CD4-positive, CD25-positive, alpha-beta regulatory T cell (primary cell): ENCODE measurements around the gene JAKMIP3. TPM values are rescaled to one million over a fixed set of nuclear protein-coding genes. Genes with fewer than 3 reads are reported as not detected.

Experiments used
- ATAC-seq, 2 donors: fragments of 150-1000 bp; cut with Tn5 transposase; one replicate each; pipeline ENCODE4 v1.10.0; 2021; ENCODE audit warnings: low read depth in 2 of 2, moderate number of reproducible peaks in 2 of 2, moderate library complexity in 1 of 2
- DNase-seq, 3 donors: peaks; one replicate each; pipeline versions ENCODE4 v3.0.0 to v3.0.0-alpha.2; 2012 to 2022; ENCODE audit warnings: mixed read lengths in 1 of 3
- H3K27ac ChIP-seq: one replicate; pipeline ENCODE4 v1.7.0; 2013; ENCODE audit warnings: mild to moderate bottlenecking, low read length; ENCODE audit not compliant: insufficient read depth, poor library complexity, severe bottlenecking
- H3K27me3 ChIP-seq: one replicate; pipeline ENCODE4 v1.7.0; 2013; ENCODE audit warnings: low read length; ENCODE audit not compliant: control insufficient read depth, insufficient read depth
- H3K36me3 ChIP-seq: one replicate; pipeline ENCODE4 v1.7.0; 2013; ENCODE audit warnings: mild to moderate bottlenecking, low read length, moderate library complexity; ENCODE audit not compliant: control insufficient read depth, insufficient read depth
- H3K4me1 ChIP-seq: 2 replicates; pipeline ENCODE4 v1.7.0; 2013; ENCODE audit warnings: mild to moderate bottlenecking, low read length; ENCODE audit not compliant: insufficient read depth, control insufficient read depth, poor library complexity, severe bottlenecking
- H3K4me3 ChIP-seq: one replicate; pipeline ENCODE4 v1.7.0; 2013; ENCODE audit warnings: low read depth, mild to moderate bottlenecking, low read length, moderate library complexity
- H3K9me3 ChIP-seq, 2 experiments: 1 replicate in 1 of 2; 2 replicates in 1 of 2; pipeline ENCODE4 v1.7.0; 2013; ENCODE audit warnings: low read length in 2 of 2, mild to moderate bottlenecking in 1 of 2, moderate library complexity in 1 of 2; ENCODE audit not compliant: control insufficient read depth in 2 of 2
- H3K27ac Mint-ChIP-seq, 3 donors: one replicate each; pipeline ENCODE4 v1.8.0; 2020 to 2022; ENCODE audit warnings: mild to moderate bottlenecking in 3 of 3, mixed read lengths in 3 of 3, moderate library complexity in 2 of 3
- H3K27me3 Mint-ChIP-seq: one replicate; pipeline ENCODE4 v1.8.0; 2022; ENCODE audit warnings: mild to moderate bottlenecking, mixed read lengths
- H3K36me3 Mint-ChIP-seq: one replicate; pipeline ENCODE4 v1.8.0; 2020; ENCODE audit warnings: mixed read lengths
- H3K4me1 Mint-ChIP-seq, 4 donors: one replicate each; pipeline ENCODE4 v1.8.0; 2020 to 2022; ENCODE audit warnings: mixed read lengths in 4 of 4, mild to moderate bottlenecking in 1 of 4
- H3K4me3 Mint-ChIP-seq, 4 donors: one replicate each; pipeline ENCODE4 v1.8.0; 2020 to 2022; ENCODE audit warnings: mild to moderate bottlenecking in 4 of 4, mixed read lengths in 4 of 4, moderate library complexity in 3 of 4
- H3K9me3 Mint-ChIP-seq, 7 donors: one replicate each; pipeline ENCODE4 v1.8.0; 2020 to 2022; ENCODE audit warnings: mixed read lengths in 7 of 7, mild to moderate bottlenecking in 3 of 7, moderate library complexity in 2 of 7
- polyA plus RNA-seq, 4 donors: library from polyadenylated mRNA; unstranded; fragments of 300-500 nt; fragmentation: Illumina TruSeq; gene quantifications; one replicate each; pipeline ENCODE4 v1.2.3, GENCODE V29; 2021
- total RNA-seq: library from RNA; stranded (reverse); gene quantifications from one replicate; pipeline ENCODE4 v1.2.3, GENCODE V29; 2022

JAKMIP3 gene
- total and polyA plus RNA-seq, 5 donors from 2014 or later = 0.42 TPM; not detected in 4

DNA sequence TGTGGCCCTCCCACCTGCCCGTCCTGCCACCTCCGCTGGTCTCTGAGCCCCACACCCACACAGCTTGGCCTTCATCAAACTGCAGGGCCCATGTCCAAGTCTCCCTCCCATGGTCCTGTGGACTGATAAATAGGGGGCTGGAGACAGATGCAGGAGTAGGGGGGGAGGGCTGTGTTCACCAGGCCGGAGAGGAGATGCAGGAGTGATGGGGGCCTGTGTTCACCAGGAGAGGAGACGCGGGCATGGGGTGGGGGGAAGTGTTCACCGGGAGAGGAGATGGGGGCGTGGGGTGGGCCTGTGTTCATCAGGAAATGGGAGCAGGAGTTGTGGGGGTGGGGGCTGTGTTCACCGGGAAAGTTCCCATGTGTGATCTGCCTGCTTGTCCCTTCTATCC is 37.0 kb downstream of the JAKMIP3 start:
- no peak for DNase-seq
- no peak for ATAC-seq
- Mint-ChIP-seq H3K27ac (no peak overlapping the region), H3K4me3 (peak overlapping the region in 1 of 4 donors; percentile 31), H3K4me1 (no peaks in the 10 kb centered on the region), H3K27me3 (no peaks in the 10 kb centered on the region), H3K36me3 (no peaks in the 10 kb centered on the region), H3K9me3 (peaks cover 0 to 1% (median 0%) of the 10 kb centered on the region in 7 donors)
- Histone ChIP-seq H3K27ac (no peak overlapping the region), H3K9me3 (no peaks in the 10 kb centered on the region), H3K27me3 (no peaks in the 10 kb centered on the region), H3K4me1 (no peaks in the 10 kb centered on the region), H3K36me3 (no peaks in the 10 kb centered on the region), H3K4me3 (no peak overlapping the region)

DNA sequence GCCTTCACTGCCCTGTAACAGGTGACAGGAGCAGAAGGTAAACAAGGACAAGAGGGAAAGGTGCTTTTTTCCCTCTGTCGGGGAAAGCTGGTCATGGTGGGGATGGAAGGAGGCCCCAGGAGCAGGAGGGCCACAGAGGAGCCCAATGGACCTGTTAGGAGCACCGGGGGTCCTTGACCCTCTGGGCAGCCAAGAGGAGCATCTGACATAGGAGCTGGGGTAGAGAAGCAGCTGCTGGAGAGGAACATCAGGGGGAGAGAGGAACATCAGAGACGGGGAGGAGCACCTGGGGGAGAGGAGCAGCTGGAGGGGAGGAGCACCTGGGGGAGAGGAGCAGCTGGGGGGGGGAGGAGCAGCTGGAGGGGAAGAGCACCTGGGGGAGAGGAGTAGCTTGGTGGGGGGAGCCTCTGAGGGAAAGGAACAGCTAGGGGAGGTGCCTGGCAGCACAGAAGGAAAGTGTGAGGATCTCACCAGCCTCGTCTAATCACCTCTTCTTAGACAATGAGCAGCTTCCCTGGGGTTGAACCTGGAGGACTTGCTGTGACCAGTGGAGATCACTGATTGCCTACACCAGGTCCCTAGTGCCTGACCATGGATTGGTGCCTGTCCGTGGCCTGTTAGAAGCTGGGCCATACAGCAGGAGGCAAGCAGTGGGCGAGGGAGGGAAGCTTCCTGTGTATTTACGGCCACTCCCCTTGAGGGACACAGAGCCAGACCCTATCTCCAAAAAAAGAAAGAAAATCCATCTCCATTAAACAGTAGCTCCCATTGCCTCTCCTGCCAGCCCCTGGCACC is 37.6 kb downstream of the JAKMIP3 start:
- Histone ChIP-seq H3K27me3 (no peaks in the 10 kb centered on the region), H3K4me3 (no peak overlapping the region), H3K4me1 (no peaks in the 10 kb centered on the region), H3K36me3 (no peaks in the 10 kb centered on the region), H3K9me3 (no peaks in the 10 kb centered on the region), H3K27ac (no peak overlapping the region)
- Mint-ChIP-seq H3K27me3 (no peaks in the 10 kb centered on the region), H3K4me1 (no peaks in the 10 kb centered on the region), H3K9me3 (peaks cover 0 to 1% (median 0%) of the 10 kb centered on the region in 7 donors), H3K4me3 (peak overlapping the region in 1 of 4 donors; percentile 31), H3K36me3 (no peaks in the 10 kb centered on the region), H3K27ac (no peak overlapping the region)
- ATAC-seq (no peak), DNase-seq (no peak)

DNA sequence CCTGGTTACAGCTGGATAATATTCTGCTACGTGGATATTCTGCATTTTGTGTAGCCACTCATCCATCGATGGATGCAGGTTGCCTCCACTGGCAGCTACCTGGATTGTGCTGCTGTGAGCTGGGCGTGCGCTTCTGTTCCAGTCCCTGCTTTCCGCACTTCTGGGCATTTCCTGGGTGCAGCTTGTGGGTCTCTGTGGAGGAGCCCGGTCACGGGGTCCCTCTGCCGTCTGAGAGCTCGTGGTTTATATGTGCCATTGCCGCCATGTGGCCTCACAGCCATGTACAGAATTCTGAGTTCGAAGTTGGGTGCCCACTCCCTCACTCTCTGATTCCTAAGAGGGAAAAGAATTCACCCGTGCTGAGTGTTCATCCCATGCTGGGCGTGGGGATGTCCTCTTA is 38.3 kb downstream of the JAKMIP3 start:
- ATAC-seq (no peak), DNase-seq (no peak)
- H3K4me1 ChIP-seq = no peaks in the 10 kb centered on the region
- no peak overlapping the region for H3K4me3 Mint-ChIP-seq
- no peak overlapping the region for H3K27ac ChIP-seq
- H3K27me3 Mint-ChIP-seq = no peaks in the 10 kb centered on the region
- H3K9me3 Mint-ChIP-seq = peaks cover 0 to 1% (median 0%) of the 10 kb centered on the region in 7 donors
- no peaks in the 10 kb centered on the region for H3K4me1 Mint-ChIP-seq
- H3K27ac Mint-ChIP-seq = no peak overlapping the region
- H3K36me3 Mint-ChIP-seq = no peaks in the 10 kb centered on the region
- no peak overlapping the region for H3K4me3 ChIP-seq
- no peaks in the 10 kb centered on the region for H3K27me3 ChIP-seq
- no peaks in the 10 kb centered on the region for H3K36me3 ChIP-seq
- no peaks in the 10 kb centered on the region for H3K9me3 ChIP-seq

DNA sequence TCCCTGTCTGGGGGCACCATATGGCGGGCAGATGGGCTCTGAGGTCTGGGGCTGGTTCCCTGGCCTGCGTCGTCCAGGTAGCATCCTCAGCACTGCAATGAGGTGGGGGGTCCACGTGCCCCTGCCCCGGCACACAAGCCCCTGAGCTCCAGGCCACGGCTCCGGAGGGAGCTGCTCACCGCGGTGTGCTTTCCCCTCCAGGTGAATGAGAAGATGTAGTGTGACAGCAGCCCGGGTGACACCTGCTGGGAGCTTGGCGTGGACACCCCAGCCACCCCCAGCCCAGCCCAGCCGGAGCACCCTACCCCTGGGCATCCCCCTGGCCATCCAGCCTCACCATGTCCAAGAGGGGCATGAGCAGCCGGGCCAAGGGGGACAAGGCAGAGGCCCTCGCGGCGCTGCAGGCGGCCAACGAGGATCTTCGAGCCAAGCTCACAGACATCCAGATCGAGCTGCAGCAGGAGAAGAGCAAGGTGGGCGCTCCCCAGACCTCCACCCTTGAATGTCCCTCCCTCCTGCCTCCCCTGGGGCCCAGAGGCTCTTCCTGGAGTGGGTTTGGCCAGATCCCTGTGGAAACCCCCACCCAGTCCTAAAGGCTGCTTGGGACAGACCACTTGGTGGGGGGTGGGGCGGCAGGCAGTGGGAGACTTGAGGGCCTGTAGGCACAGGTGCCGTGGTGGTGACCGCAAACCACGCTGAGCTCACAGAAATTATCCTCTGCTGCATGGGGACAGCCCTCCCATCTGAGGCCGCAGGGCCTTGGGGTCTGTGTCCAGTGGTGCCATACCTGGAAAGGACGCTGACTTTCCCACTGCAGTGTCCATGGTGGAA is 38.9 kb downstream of the JAKMIP3 start:
- DNase-seq (no peak), ATAC-seq (no peak)
- Mint-ChIP-seq H3K27ac (no peak overlapping the region), H3K9me3 (peaks cover 0 to 1% (median 0%) of the 10 kb centered on the region in 7 donors), H3K27me3 (no peaks in the 10 kb centered on the region), H3K4me3 (no peak overlapping the region), H3K36me3 (no peaks in the 10 kb centered on the region), H3K4me1 (no peaks in the 10 kb centered on the region)
- no peaks in the 10 kb centered on the region for H3K4me1 ChIP-seq
- H3K9me3 ChIP-seq = no peaks in the 10 kb centered on the region
- H3K4me3 ChIP-seq = no peak overlapping the region
- H3K36me3 ChIP-seq = no peaks in the 10 kb centered on the region
- H3K27me3 ChIP-seq = no peaks in the 10 kb centered on the region
- H3K27ac ChIP-seq = no peak overlapping the region

DNA sequence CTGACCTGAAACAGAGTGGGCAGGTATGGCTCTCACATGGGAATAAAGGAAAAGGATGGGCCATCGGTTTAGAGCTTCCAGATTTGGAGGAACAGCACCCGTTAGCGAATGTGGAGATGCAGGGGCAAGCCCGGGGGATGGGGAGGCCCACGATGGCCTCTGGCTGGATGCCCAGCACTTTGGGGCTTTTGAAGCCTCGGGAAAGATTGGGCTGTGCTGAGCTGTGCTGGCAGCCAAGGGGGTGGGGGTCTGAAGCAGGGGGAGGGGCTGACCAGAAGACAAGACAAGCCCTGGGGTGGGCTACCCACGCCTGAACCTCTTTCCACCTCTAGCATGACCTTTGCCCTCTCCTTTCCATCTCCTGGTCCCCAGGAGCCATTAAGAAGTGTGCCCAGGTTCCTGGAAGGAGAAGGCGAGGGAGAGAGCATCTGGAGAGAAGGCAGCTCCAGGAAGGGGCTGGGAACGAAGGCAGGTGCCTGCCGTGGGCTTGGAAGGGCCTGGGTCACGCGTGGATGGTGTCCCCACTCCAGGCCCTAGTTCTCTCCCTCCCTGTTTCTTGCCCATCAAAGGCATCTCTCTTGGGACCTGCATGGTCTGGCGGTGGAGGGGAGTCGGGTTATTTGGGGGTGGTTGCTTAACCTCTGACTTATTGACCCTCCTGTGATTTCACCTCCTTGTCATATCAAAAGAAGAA is 39.7 kb downstream of the JAKMIP3 start:
- Histone ChIP-seq H3K9me3 (no peaks in the 10 kb centered on the region), H3K4me3 (no peak overlapping the region), H3K36me3 (no peaks in the 10 kb centered on the region), H3K4me1 (no peaks in the 10 kb centered on the region), H3K27me3 (no peaks in the 10 kb centered on the region), H3K27ac (no peak overlapping the region)
- ATAC-seq (no peak), DNase-seq (no peak)
- no peaks in the 10 kb centered on the region for H3K27me3 Mint-ChIP-seq
- H3K36me3 Mint-ChIP-seq = no peaks in the 10 kb centered on the region
- no peak overlapping the region for H3K4me3 Mint-ChIP-seq
- peaks cover 0 to 1% (median 0%) of the 10 kb centered on the region in 7 donors for H3K9me3 Mint-ChIP-seq
- H3K4me1 Mint-ChIP-seq = no peaks in the 10 kb centered on the region
- no peak overlapping the region for H3K27ac Mint-ChIP-seq

DNA sequence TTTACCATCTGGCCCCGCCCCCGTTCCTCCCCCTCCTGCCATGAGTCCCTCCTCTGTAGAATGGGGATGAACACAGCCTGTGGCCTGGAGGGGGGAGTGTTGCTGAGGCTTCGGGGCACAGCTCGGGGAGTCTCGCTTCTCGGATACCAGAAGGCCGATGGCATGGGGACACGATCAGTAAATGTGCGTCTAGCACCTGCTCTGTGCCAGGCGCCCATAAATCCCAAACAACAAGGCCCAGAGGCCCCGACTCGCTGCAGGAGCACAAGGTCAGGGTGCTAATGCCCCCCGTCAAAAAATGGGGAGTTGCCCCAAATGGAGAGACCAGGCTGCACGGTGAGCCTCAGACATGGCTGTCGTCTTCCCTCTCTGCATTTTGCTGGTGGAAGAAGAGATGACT is 40.7 kb downstream of the JAKMIP3 start:
- Mint-ChIP-seq H3K27ac (no peak overlapping the region), H3K27me3 (no peaks in the 10 kb centered on the region), H3K4me3 (no peak overlapping the region), H3K4me1 (no peaks in the 10 kb centered on the region), H3K36me3 (no peaks in the 10 kb centered on the region), H3K9me3 (peaks cover 0 to 1% (median 0%) of the 10 kb centered on the region in 7 donors)
- Histone ChIP-seq H3K9me3 (no peaks in the 10 kb centered on the region), H3K4me1 (no peaks in the 10 kb centered on the region), H3K27ac (no peak overlapping the region), H3K36me3 (no peaks in the 10 kb centered on the region), H3K4me3 (no peak overlapping the region), H3K27me3 (no peaks in the 10 kb centered on the region)
- DNase-seq (no peak), ATAC-seq (no peak)

DNA sequence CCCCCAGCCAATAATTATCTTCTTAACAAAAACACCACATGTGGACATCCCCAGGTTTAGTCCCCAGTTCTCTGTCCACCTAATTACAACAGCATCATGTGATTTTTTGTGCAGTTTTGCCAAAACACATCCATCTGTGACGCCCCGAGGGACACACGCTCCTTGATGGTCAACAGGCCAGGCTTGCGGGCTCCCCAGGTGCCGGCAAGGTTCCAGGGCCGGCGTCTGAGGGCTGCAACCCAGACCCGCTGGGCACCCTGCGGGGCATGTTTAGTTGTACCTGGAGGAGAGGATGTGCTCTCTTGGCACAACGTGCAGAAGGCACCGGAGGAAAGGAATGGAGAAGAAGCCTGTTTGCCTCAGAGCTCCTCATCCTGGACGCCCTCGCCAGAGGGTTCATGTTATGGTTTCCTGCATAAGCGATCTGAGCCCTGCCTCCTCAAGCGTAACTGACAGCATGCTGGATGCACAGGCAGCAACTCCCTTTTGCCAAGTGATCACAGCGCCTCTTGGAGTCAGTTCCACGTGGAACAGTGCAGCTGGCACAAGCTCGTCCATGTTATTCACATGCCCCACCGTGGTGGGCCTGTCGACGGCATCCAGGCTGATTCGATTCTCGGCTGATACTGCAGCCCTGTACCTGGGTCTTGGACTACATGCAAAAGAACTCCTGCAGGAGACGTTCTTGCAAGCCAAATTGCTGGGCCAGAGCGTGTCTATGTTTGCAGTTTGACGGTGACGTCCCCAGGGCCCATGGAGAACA is 41.6 kb downstream of the JAKMIP3 start:
- Histone ChIP-seq H3K36me3 (no peaks in the 10 kb centered on the region), H3K4me1 (no peaks in the 10 kb centered on the region), H3K27me3 (no peaks in the 10 kb centered on the region), H3K9me3 (no peaks in the 10 kb centered on the region), H3K27ac (no peak overlapping the region), H3K4me3 (no peak overlapping the region)
- Mint-ChIP-seq H3K9me3 (peaks cover 0 to 1% (median 0%) of the 10 kb centered on the region in 7 donors), H3K4me1 (no peaks in the 10 kb centered on the region), H3K27me3 (no peaks in the 10 kb centered on the region), H3K27ac (no peak overlapping the region), H3K4me3 (no peak overlapping the region), H3K36me3 (no peaks in the 10 kb centered on the region)
- ATAC-seq = no peak
- no peak for DNase-seq
